GM19438 (cell line): Measurements from ENCODE around the gene TRMU.

Experiments used
- ATAC-seq: cut with Tn5 transposase; IDR thresholded peaks from one replicate; pipeline ENCODE4 v1.9.1; 2021; ENCODE audit warnings: low read depth; ENCODE audit not compliant: unreplicated experiment

Gene TRMU

GRCh38 chr22:46354993-46355305 lies 19.4 kb downstream of the TRMU start:
- ATAC-seq, result no peak

GRCh38 chr22:46355369-46355995 lies 20.0 kb downstream of the TRMU start:
- ATAC-seq, result no peak

- no peak for ATAC-seq
Measured at GRCh38 chr22:46355996-46356471, 20.5 kb downstream of the TRMU start.

GRCh38 chr22:46356496-46357480 lies 21.3 kb downstream of the TRMU start:
- ATAC-seq, result no peak

GRCh38 chr22:46357711-46358520 lies 22.4 kb downstream of the TRMU start:
- ATAC-seq, result no peak

GRCh38 chr22:46358766-46359165 lies 23.3 kb downstream of the TRMU start:
- no peak for ATAC-seq

- no peak for ATAC-seq
Measured at GRCh38 chr22:46359362-46359761, 23.8 kb downstream of the TRMU start.

- no peak for ATAC-seq
Measured at GRCh38 chr22:46360097-46360496, 24.6 kb downstream of the TRMU start.

- no peak for ATAC-seq
Measured at GRCh38 chr22:46360891-46361290, 25.4 kb downstream of the TRMU start.

GRCh38 chr22:46361826-46362202 lies 26.3 kb downstream of the TRMU start:
- no peak for ATAC-seq

GRCh38 chr22:46362203-46362933 lies 26.9 kb downstream of the TRMU start:
- no peak for ATAC-seq

- no peak for ATAC-seq
Measured at GRCh38 chr22:46362934-46363515, 27.5 kb downstream of the TRMU start.

GRCh38 chr22:46363611-46364321 lies 28.3 kb downstream of the TRMU start:
- no peak for ATAC-seq

GRCh38 chr22:46364341-46365165 lies 29.0 kb downstream of the TRMU start:
- ATAC-seq, result no peak

- ATAC-seq, result no peak
Measured at GRCh38 chr22:46365166-46365624, 29.7 kb downstream of the TRMU start.

GRCh38 chr22:46366327-46366731 lies 30.8 kb downstream of the TRMU start:
- no peak for ATAC-seq

GRCh38 chr22:46366801-46367706 lies 31.5 kb downstream of the TRMU start:
- ATAC-seq, result no peak
